HepG2 (cell line): ENCODE data around the gene TMEM125. TPM values are rescaled to one million over a fixed set of nuclear protein-coding genes. Genes with fewer than 3 reads are reported as not detected.

ENCODE experiments used
- ATAC-seq: fragments of 200-7000 bp; cut with Tn5 transposase; 3 replicates; pipeline ENCODE4 v1.9.1; 2020; ENCODE audit warnings: mild to moderate bottlenecking, moderate library complexity
- BruUV-seq: library from RNA; stranded (reverse); fragments of 400-500 nt; replicated peaks from 2 replicates; lab custom pipeline; 2021; lab: Mats Ljungman, UMichigan
- CTCF ChIA-PET: fragments of 300-600 bp; formaldehyde crosslinking; extraction: SDS; loops from one replicate; lab custom pipeline; 2021; ENCODE audit warnings: low total read pairs, inconsistent platforms, low intra/inter-chr PET ratio; lab: Yijun Ruan, JAX
- POLR2A ChIA-PET: fragments of 350-600 bp; sonication (Branson Sonifier 250); formaldehyde crosslinking; loops from one replicate; lab custom pipeline; 2020; ENCODE audit warnings: antibody characterized with exemption, inconsistent platforms; lab: Yijun Ruan, JAX
- DNase-seq: peaks from one replicate; pipeline ENCODE4 v3.0.0-alpha.2; 2015; ENCODE audit warnings: low spot score
- FAIRE-seq: peaks from 3 replicates; lab custom pipeline; 2011; peaks lifted over from hg19 to GRCh38; lab: Jason Lieb, UNC
- H2AFZ ChIP-seq: one replicate; pipeline ENCODE4 v1.6.1; 2011; ENCODE audit warnings: low read length, inconsistent platforms
- H3K27ac ChIP-seq: fragments of 300-600 bp; 3 replicates; pipeline ENCODE4 v1.8.0; 2011; ENCODE audit warnings: mixed run types, mild to moderate bottlenecking, mixed read lengths, low read length, inconsistent platforms; ENCODE audit not compliant: insufficient read depth; ENCODE audit errors: extremely low read length
- H3K27me3 ChIP-seq, 2 experiments: fragments of 200-600 bp in 1 of 2; 2 replicates in 1 of 2; 3 replicates in 1 of 2; pipeline versions ENCODE4 v1.6.0 to v1.8.0; 2011; ENCODE audit warnings: low read length in 2 of 2, mild to moderate bottlenecking in 2 of 2, moderate library complexity in 2 of 2, inconsistent platforms in 1 of 2; ENCODE audit not compliant: insufficient read depth in 2 of 2, control insufficient read depth in 1 of 2
- H3K36me3 ChIP-seq, 2 experiments: fragments of 200-600 bp in 1 of 2; replicated peaks in 1 of 2; 2 replicates in 1 of 2; 3 replicates in 1 of 2; pipeline versions ENCODE4 v1.5.1 to v1.8.0; 2011; ENCODE audit warnings: low read length in 2 of 2, inconsistent platforms in 1 of 2; ENCODE audit not compliant: insufficient read depth in 2 of 2, control insufficient read depth in 1 of 2
- H3K4me1 ChIP-seq: 2 replicates; pipeline ENCODE4 v1.5.1; 2012; ENCODE audit warnings: low read length, inconsistent platforms; ENCODE audit not compliant: insufficient read depth
- H3K4me2 ChIP-seq: 2 replicates; pipeline ENCODE4 v1.6.0; 2011; ENCODE audit warnings: low read depth, low read length, inconsistent platforms
- H3K4me3 ChIP-seq, 3 experiments: fragments of 200-600 bp in 1 of 3; sonication (generic), shearing (Covaris generic) in 1 of 3; replicated peaks in 1 of 3; 2 replicates each; pipeline ENCODE4 v1.5.1; 2011 to 2016; ENCODE audit warnings: low read length in 3 of 3, inconsistent platforms in 2 of 3, low read depth in 2 of 3, mild to moderate bottlenecking in 2 of 3, control low read depth in 1 of 3, mixed read lengths in 1 of 3; ENCODE audit not compliant: insufficient read depth in 1 of 3
- H3K79me2 ChIP-seq: one replicate; pipeline ENCODE4 v1.6.1; 2011; ENCODE audit warnings: low read length, inconsistent platforms; ENCODE audit not compliant: insufficient read depth
- H3K9ac ChIP-seq: 2 replicates; pipeline ENCODE4 v1.6.0; 2011; ENCODE audit warnings: mild to moderate bottlenecking, low read depth, low read length, inconsistent platforms; ENCODE audit not compliant: insufficient read depth
- H3K9me3 ChIP-seq: 2 replicates; pipeline ENCODE4 v1.5.1; 2012; ENCODE audit warnings: mild to moderate bottlenecking, low read length
- H4K20me1 ChIP-seq: 2 replicates; pipeline ENCODE4 v1.6.0; 2011; ENCODE audit warnings: inconsistent platforms, mild to moderate bottlenecking, low read length, moderate library complexity; ENCODE audit not compliant: insufficient read depth
- ARID2 ChIP-seq: sonication (generic); formaldehyde crosslinking; IDR thresholded peaks from 2 replicates; pipeline ENCODE4 v1.8.1; 2022; ENCODE audit warnings: mild to moderate bottlenecking, missing genetic modification reagents, borderline replicate concordance
- CC2D1A ChIP-seq: sonication (generic); formaldehyde crosslinking; IDR thresholded peaks from 2 replicates; pipeline ENCODE4 v1.8.1; 2023; ENCODE audit warnings: mild to moderate bottlenecking, missing genetic modification reagents
- E2F1 ChIP-seq: sonication (generic); formaldehyde crosslinking; IDR thresholded peaks from 2 replicates; pipeline ENCODE4 v1.5.0; 2020; ENCODE audit warnings: missing genetic modification reagents
- KDM3A ChIP-seq: IDR thresholded peaks from 2 replicates; pipeline ENCODE4 v1.6.1; 2018; ENCODE audit warnings: low read depth, missing compliant biosample characterization
- PAX8 ChIP-seq: sonication (generic); formaldehyde crosslinking; IDR thresholded peaks from 2 replicates; pipeline ENCODE4 v1.8.0; 2022; ENCODE audit warnings: mild to moderate bottlenecking, missing genetic modification reagents, borderline replicate concordance
- RXRB ChIP-seq: IDR thresholded peaks from 2 replicates; pipeline ENCODE4 v1.6.1; 2016; ENCODE audit warnings: borderline replicate concordance, missing genetic modification reagents, missing compliant biosample characterization
- SSRP1 ChIP-seq: IDR thresholded peaks from 2 replicates; pipeline ENCODE4 v1.6.1; 2016; ENCODE audit warnings: control low read depth
- ZFP91 ChIP-seq: sonication (generic); formaldehyde crosslinking; IDR thresholded peaks from 2 replicates; pipeline ENCODE4 v1.9.0; 2022; ENCODE audit warnings: missing genetic modification reagents, mild to moderate bottlenecking, borderline replicate concordance
- ZNF256 ChIP-seq: sonication (generic); formaldehyde crosslinking; conservative IDR thresholded peaks from 2 replicates; pipeline ENCODE4 v1.4.0; 2020; ENCODE audit warnings: missing genetic modification reagents
- ZNF263 ChIP-seq: sonication (generic); formaldehyde crosslinking; IDR thresholded peaks from 2 replicates; pipeline ENCODE4 v1.4.0; 2020; ENCODE audit warnings: missing genetic modification reagents
- ZNF280B ChIP-seq: sonication (generic); formaldehyde crosslinking; IDR thresholded peaks from 2 replicates; pipeline ENCODE4 v1.5.0; 2020; ENCODE audit warnings: missing genetic modification reagents, mild to moderate bottlenecking, borderline replicate concordance
- ZNF33B ChIP-seq: sonication (generic); formaldehyde crosslinking; IDR thresholded peaks from 2 replicates; pipeline ENCODE4 v1.5.1; 2020; ENCODE audit warnings: mild to moderate bottlenecking, missing genetic modification reagents
- ZNF510 ChIP-seq: sonication (generic); formaldehyde crosslinking; IDR thresholded peaks from 2 replicates; pipeline ENCODE4 v1.4.0; 2020; ENCODE audit warnings: low read depth, mild to moderate bottlenecking, missing genetic modification reagents
- ZNF644 ChIP-seq: IDR thresholded peaks from 2 replicates; pipeline ENCODE4 v1.6.1; 2016; ENCODE audit warnings: low read depth
- ZNF652 ChIP-seq: IDR thresholded peaks from 2 replicates; pipeline ENCODE4 v1.6.1; 2016; ENCODE audit warnings: low read depth, borderline replicate concordance
- ZNF772 ChIP-seq: sonication (generic); formaldehyde crosslinking; IDR thresholded peaks from 2 replicates; pipeline ENCODE4 v1.5.0; 2020; ENCODE audit warnings: mild to moderate bottlenecking, missing genetic modification reagents
- ZSCAN25 ChIP-seq: sonication (generic); formaldehyde crosslinking; IDR thresholded peaks from 2 replicates; pipeline ENCODE4 v1.8.0; 2022; ENCODE audit warnings: mild to moderate bottlenecking, missing genetic modification reagents
- WGBS: methylation state at CpG from one replicate; pipeline ENCODE4 v1.1.6; 2017; ENCODE audit warnings: low lambda C conversion rate; 5-methylcytosine and 5-hydroxymethylcytosine counted together
- in situ Hi-C: cut with HindIII; loops from 2 replicates; pipeline ENCODE4 v1.10.0; 2017; ENCODE audit warnings: low pct_unique_long_range_greater_than_20kb; ENCODE audit not compliant: extremely low pct_ligation_motif_present
- intact Hi-C: fragments of 100-400 bp; cut with micrococcal nuclease; formaldehyde crosslinking; loops from one replicate; pipeline ENCODE4 v1.10.0; 2022; ENCODE audit not compliant: unreplicated experiment
- polyA plus RNA-seq, 8 experiments: library from polyadenylated mRNA; depleted of rRNA in 3 of 8; stranded (reverse) in 7 of 8; unstranded in 1 of 8; fragments of >200 nt; fragmentation: Illumina TruSeq in 4 of 8; extraction: Trizol in 4 of 8; gene quantifications; 2 replicates each; pipeline versions ENCODE4 v1.2.1 to v1.2.3, GENCODE V29; 2011 to 2016; ENCODE audit warnings: low read depth in 4 of 8, missing spikeins in 1 of 8, mixed read lengths in 1 of 8; ENCODE audit not compliant: insufficient read depth in 1 of 8
- total RNA-seq, 5 experiments: library from RNA; depleted of rRNA; stranded (reverse); fragments of >200 nt; fragmentation: Illumina TruSeq; extraction: Trizol; gene quantifications; 2 replicates each; pipeline ENCODE4 v1.2.3, GENCODE V29; 2016; ENCODE audit warnings: low read depth in 1 of 5
- TF ChIP-seq, protein P1 (sequence below): sonication (generic); formaldehyde crosslinking; IDR thresholded peaks from 2 replicates; pipeline ENCODE4 v1.5.0; 2020; ENCODE audit warnings: mild to moderate bottlenecking, missing genetic modification reagents, moderate library complexity

TMEM125 gene
- total and polyA plus RNA-seq, 2 of the 13 experiments (the other 11 are each of a cell fraction or from before 2014, with no cell fraction given), result 0.03 TPM; not detected in 1

- POLR2A ChIA-PET, result interaction anchor here (1.4 to 2.6 kb wide), 4 partner anchors 10 to 72 kb away, joined by 5 to 35 read pairs (median 8); partner anchors contain the start of gene CDC20
- no peaks in the 10 kb centered on the region for H3K36me3 ChIP-seq
- H3K27me3 ChIP-seq, result peaks cover 1 to 9% of the 10 kb centered on the region in 2 experiments; a peak in 1 of 5 replicates
- in situ Hi-C loops (no loop called here), intact Hi-C loops (no loop called here)
- H3K4me1 ChIP-seq, result peaks cover 73% of the 10 kb centered on the region
- no peak overlapping the region for H2AFZ ChIP-seq
- H3K9me3 ChIP-seq, result no peaks in the 10 kb centered on the region
- DNase-seq (no peak), ATAC-seq (peak; percentile 6; the same call in 1 of the 3 replicates), FAIRE-seq (no peak)
- H3K9ac ChIP-seq, result no peak overlapping the region; the same call in 1 of the 2 replicates
- H3K4me2 ChIP-seq, result peak overlapping the region; percentile 77
- BruUV-seq, result no TSS peak
- no peaks in the 10 kb centered on the region for H4K20me1 ChIP-seq
- no peaks in the 10 kb centered on the region for H3K79me2 ChIP-seq
- no peak overlapping the region for H3K27ac ChIP-seq
- CTCF ChIA-PET, result no interaction called here
- peak overlapping the region in 2 of 3 experiments; percentile 58 to 70; a peak in 4 of 6 replicates for H3K4me3 ChIP-seq
- WGBS, result 74% methylated on average over 11 of the region's 11 CpGs
- TF ChIP-seq SSRP1 (CRISPR knock-in tag) (no peak), PAX8 (no peak), ZNF33B (CRISPR knock-in tag) (0 out of 2 replicates have a peak, but pooled peaks have one; percentile 10), ZSCAN25 (CRISPR knock-in tag) (0 out of 2 replicates have a peak, but pooled peaks have one; percentile 1), CC2D1A (CRISPR knock-in tag) (0 out of 2 replicates have a peak, but pooled peaks have one; percentile 74), ZFP91 (0 out of 2 replicates have a peak, but pooled peaks have one; percentile 35), ARID2 (no peak), ZNF652 (CRISPR knock-in tag) (no peak), ZNF510 (CRISPR knock-in tag) (no peak), ZNF280B (CRISPR knock-in tag) (peak; percentile 46; the same call in 1 of the 2 replicates), ZNF263 (CRISPR knock-in tag) (peak; percentile 84), E2F1 (no peak), ZNF772 (CRISPR knock-in tag) (0 out of 2 replicates have a peak, but pooled peaks have one; percentile 1), ZNF644 (no peak), KDM3A (CRISPR knock-in tag) (no peak), ZNF256 (no peak), RXRB (CRISPR knock-in tag) (no peak)
- TF ChIP-seq, protein P1, sequence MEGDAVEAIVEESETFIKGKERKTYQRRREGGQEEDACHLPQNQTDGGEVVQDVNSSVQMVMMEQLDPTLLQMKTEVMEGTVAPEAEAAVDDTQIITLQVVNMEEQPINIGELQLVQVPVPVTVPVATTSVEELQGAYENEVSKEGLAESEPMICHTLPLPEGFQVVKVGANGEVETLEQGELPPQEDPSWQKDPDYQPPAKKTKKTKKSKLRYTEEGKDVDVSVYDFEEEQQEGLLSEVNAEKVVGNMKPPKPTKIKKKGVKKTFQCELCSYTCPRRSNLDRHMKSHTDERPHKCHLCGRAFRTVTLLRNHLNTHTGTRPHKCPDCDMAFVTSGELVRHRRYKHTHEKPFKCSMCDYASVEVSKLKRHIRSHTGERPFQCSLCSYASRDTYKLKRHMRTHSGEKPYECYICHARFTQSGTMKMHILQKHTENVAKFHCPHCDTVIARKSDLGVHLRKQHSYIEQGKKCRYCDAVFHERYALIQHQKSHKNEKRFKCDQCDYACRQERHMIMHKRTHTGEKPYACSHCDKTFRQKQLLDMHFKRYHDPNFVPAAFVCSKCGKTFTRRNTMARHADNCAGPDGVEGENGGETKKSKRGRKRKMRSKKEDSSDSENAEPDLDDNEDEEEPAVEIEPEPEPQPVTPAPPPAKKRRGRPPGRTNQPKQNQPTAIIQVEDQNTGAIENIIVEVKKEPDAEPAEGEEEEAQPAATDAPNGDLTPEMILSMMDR (CRISPR knock-in tag), result no peak
Observed at GRCh38 chr1:43286115-43286514, 16.3 kb downstream of the TMEM125 start.
